ENCODE measurements around the gene TNIK. TPM values are rescaled to one million over a fixed set of nuclear protein-coding genes. Genes with fewer than 3 reads are reported as not detected.

TNIK gene
- total RNA-seq, 1 donor from 2014 or later = 38.1 TPM

DNA sequence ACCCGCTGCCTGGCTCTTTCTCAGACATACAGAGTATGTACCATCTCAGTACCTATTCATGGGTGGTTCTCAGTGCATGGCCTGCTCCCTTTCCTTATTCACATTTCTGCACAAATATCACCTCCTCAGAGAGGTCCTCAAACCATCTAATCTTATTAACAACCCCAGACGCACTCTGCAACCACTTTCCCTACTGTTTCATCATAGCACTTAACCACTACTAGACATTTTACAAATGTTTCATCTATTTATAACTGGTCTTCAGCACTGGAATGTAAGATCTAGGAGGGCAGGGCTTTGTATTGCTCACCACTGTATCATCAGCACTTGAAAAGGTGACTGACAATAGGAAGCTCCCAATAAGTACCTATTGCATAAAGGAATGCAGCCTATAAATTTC, 45.1 kb downstream of the TNIK start:
- no peaks in the 10 kb centered on the region for H3K36me3 Mint-ChIP-seq
- H3K9me3 Mint-ChIP-seq = peaks cover 3% of the 10 kb centered on the region
- H3K27ac Mint-ChIP-seq = no peak overlapping the region
- H3K4me1 Mint-ChIP-seq (ENCODE audit: unreplicated experiment) = no peaks in the 10 kb centered on the region
- peaks cover 3% of the 10 kb centered on the region for H3K27me3 Mint-ChIP-seq
- H3K4me3 Mint-ChIP-seq = no peak overlapping the region
- DNase-seq (ENCODE audit: extremely low spot score, unreplicated experiment) = no peak
- TF ChIP-seq, protein P1, sequence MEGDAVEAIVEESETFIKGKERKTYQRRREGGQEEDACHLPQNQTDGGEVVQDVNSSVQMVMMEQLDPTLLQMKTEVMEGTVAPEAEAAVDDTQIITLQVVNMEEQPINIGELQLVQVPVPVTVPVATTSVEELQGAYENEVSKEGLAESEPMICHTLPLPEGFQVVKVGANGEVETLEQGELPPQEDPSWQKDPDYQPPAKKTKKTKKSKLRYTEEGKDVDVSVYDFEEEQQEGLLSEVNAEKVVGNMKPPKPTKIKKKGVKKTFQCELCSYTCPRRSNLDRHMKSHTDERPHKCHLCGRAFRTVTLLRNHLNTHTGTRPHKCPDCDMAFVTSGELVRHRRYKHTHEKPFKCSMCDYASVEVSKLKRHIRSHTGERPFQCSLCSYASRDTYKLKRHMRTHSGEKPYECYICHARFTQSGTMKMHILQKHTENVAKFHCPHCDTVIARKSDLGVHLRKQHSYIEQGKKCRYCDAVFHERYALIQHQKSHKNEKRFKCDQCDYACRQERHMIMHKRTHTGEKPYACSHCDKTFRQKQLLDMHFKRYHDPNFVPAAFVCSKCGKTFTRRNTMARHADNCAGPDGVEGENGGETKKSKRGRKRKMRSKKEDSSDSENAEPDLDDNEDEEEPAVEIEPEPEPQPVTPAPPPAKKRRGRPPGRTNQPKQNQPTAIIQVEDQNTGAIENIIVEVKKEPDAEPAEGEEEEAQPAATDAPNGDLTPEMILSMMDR (conservative IDR thresholded peaks at IDR 0.05) = no peak

DNA sequence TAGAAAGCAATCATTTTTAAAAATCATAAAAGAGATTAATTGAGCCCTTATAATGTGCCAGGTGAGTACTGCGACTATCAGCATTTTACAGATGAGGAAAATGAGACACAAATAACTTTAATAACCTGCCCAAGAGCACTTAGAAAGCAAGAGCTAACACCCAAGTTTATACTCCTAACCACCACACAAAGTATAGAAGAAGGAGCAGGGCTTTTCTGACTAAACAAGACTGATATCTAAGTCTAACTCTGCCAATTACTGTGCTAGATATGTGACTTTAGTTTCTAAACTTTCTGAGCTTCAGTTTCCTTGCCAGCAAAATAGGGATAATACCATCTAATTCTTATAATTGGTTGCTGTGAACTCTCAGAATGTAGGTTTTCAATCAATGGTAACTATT, 47.7 kb downstream of the TNIK start:
- no peak overlapping the region for H3K4me3 Mint-ChIP-seq
- no peak overlapping the region for H3K27ac Mint-ChIP-seq
- no peaks in the 10 kb centered on the region for H3K4me1 Mint-ChIP-seq (ENCODE audit: unreplicated experiment)
- no peaks in the 10 kb centered on the region for H3K36me3 Mint-ChIP-seq
- no peaks in the 10 kb centered on the region for H3K9me3 Mint-ChIP-seq
- DNase-seq (ENCODE audit: extremely low spot score, unreplicated experiment) = no peak
- TF ChIP-seq, protein P1 (conservative IDR thresholded peaks at IDR 0.05) = no peak
- peaks cover 3% of the 10 kb centered on the region for H3K27me3 Mint-ChIP-seq

DNA sequence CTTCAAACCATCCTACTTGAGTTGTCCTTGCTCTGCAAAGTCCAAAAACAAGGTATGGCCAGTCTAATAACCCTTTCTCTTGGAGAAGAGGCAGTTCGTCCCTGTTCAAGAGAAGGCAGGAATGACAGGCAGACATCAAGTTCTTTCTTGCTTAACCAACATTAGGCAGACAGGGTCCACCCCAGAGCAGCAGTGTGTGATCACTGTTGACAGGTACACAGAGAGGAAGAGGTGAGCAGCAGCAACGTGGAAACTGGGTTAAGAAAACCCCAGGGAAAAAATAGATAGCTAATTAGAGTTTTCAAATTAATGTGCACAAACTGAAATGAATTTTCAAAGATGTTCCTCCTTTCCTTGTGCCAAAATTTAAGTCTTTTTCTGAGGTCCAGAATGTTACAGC, 48.2 kb downstream of the TNIK start:
- TF ChIP-seq, protein P1 (conservative IDR thresholded peaks at IDR 0.05) = no peak
- H3K36me3 Mint-ChIP-seq = no peaks in the 10 kb centered on the region
- no peaks in the 10 kb centered on the region for H3K4me1 Mint-ChIP-seq (ENCODE audit: unreplicated experiment)
- H3K27me3 Mint-ChIP-seq = peaks cover 3% of the 10 kb centered on the region
- no peak overlapping the region for H3K4me3 Mint-ChIP-seq
- no peak for DNase-seq (ENCODE audit: extremely low spot score, unreplicated experiment)
- H3K27ac Mint-ChIP-seq = no peak overlapping the region
- no peaks in the 10 kb centered on the region for H3K9me3 Mint-ChIP-seq

DNA sequence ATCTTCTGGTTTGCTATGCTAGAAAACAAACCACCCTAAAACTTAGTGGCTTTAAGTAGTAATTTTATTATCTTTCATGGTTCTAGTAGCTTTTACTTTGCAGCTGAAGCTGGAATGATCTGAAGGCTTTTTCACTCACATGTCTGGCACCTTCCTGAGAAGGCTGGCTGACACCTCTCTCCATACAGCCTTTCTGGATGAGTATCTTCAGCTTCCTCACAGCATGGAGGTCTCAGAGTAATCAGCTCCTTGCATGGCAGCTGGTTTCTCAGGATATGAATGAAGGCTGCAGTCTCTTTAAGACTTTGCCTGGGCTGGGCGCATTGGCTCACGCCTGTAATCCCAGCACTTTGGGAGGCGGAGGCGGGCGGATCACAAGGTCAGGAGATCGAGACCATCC, 50.0 kb downstream of the TNIK start:
- Mint-ChIP-seq H3K27me3 (peaks cover 3% of the 10 kb centered on the region), H3K4me1 (ENCODE audit: unreplicated experiment) (no peaks in the 10 kb centered on the region), H3K4me3 (no peak overlapping the region), H3K27ac (no peak overlapping the region), H3K9me3 (no peaks in the 10 kb centered on the region), H3K36me3 (no peaks in the 10 kb centered on the region)
- TF ChIP-seq, protein P1 (conservative IDR thresholded peaks at IDR 0.05) = no peak
- no peak for DNase-seq (ENCODE audit: extremely low spot score, unreplicated experiment)

DNA sequence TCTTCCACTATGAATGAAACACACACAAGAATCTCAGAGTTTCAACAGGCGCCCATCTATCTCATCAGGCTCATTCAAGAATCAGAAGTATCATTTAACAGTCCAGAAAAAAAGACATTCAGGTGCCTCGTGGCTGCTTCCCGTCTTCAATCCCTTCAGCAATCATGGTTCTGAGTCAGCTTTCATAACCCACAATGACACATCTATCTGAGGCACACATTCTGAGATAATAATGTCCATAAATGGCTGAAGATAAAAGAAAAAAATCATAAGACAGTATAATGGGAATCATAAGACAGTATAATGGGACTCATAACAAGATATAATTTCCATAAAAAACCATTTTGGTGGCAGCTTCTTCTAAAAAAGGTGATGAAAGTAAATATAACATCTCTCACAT, 52.4 kb downstream of the TNIK start:
- DNase-seq (ENCODE audit: extremely low spot score, unreplicated experiment) = no peak
- no peaks in the 10 kb centered on the region for H3K4me1 Mint-ChIP-seq (ENCODE audit: unreplicated experiment)
- H3K27me3 Mint-ChIP-seq = no peaks in the 10 kb centered on the region
- no peaks in the 10 kb centered on the region for H3K36me3 Mint-ChIP-seq
- TF ChIP-seq, protein P1 (conservative IDR thresholded peaks at IDR 0.05) = no peak
- no peaks in the 10 kb centered on the region for H3K9me3 Mint-ChIP-seq
- no peak overlapping the region for H3K4me3 Mint-ChIP-seq
- H3K27ac Mint-ChIP-seq = no peak overlapping the region

DNA sequence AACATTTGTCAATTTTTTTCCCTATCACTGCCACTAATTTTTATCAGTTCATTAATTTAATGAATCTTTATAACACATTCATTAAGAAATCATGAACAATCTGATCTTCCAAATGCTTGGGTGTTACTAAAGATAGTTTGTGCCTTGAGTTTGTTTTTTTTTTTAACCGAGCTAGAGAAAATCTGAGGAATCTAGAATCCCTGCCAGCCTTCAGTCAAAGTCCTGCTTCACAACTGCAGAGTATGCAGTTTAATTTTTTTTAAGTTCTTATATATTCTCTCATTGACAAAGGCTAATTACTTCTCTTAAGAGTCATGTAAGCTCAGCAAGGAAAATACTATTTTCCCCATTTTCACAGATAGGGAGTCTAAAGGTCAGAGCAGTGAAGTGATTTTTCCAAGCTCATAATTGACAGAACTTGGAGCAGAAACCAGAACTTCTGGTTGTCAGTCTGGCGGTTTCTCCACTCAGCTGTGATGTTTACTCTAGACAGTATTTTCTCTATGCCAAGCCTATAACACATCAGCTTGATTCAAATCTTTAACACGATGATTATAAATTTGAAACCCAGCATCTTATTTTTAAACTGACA, 55.7 kb downstream of the TNIK start:
- no peak for DNase-seq (ENCODE audit: extremely low spot score, unreplicated experiment)
- Mint-ChIP-seq H3K9me3 (no peaks in the 10 kb centered on the region), H3K27ac (no peak overlapping the region), H3K4me3 (no peak overlapping the region), H3K27me3 (no peaks in the 10 kb centered on the region), H3K4me1 (ENCODE audit: unreplicated experiment) (peaks cover 7% of the 10 kb centered on the region), H3K36me3 (no peaks in the 10 kb centered on the region)
- TF ChIP-seq, protein P1 (conservative IDR thresholded peaks at IDR 0.05) = no peak
